ENCODE measurements around the gene SEZ6L2.

DNA sequence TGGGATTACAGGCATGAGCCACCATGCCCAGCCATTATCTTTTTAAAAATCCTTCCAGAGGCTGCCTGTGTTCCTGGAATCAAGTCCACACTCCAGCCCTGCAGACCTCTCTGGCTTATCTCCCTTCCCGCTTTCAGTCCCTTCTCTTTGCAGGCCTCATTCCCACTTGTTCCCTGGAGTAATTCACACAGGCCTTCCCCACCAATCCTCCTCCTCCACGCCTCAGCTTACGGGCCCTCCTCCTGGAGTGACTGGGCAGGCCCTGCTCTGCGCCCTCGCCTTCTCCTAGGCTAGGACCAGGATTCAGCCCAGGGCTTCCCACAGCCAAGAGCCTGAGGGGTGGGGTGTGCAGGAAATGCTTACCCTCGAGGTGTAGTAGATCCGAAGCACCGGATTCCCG lies 39.1 kb downstream of the SEZ6L2 start:
- TF ChIP-seq ZNF274 (IDR thresholded peaks at IDR 0.05; ENCODE audit: low read depth, low read length) = no peak
- no peak for TF ChIP-seq YY1 (IDR thresholded peaks at IDR 0.05; ENCODE audit: insufficient read depth, insufficient read length)
- no peak for TF ChIP-seq SUZ12 (IDR thresholded peaks at IDR 0.05; ENCODE audit: extremely low read depth, insufficient read depth, insufficient read length)

Data from NT2/D1 (cell line).